KOPT-K1 (cell line): ENCODE data around the gene MOSPD3.

Experiments used
- H3K27ac ChIP-seq: fragments of 200-600 bp; sonication (generic); 2 replicates; pipeline ENCODE4 v1.5.1; 2016; ENCODE audit warnings: antibody characterized with exemption, mild to moderate bottlenecking, low read depth, low read length; ENCODE audit not compliant: poor library complexity, severe bottlenecking
- H3K36me3 ChIP-seq: fragments of 200-600 bp; sonication (generic); 2 replicates; pipeline ENCODE4 v1.5.1; 2017; ENCODE audit warnings: antibody characterized with exemption, mild to moderate bottlenecking, low read length, moderate library complexity; ENCODE audit not compliant: insufficient read depth
- H3K9me3 ChIP-seq: fragments of 200-600 bp; sonication (generic); 2 replicates; pipeline ENCODE4 v1.5.1; 2017; ENCODE audit warnings: antibody characterized with exemption, low read length, mild to moderate bottlenecking; ENCODE audit not compliant: insufficient read depth, poor library complexity, severe bottlenecking

Gene MOSPD3

DNA sequence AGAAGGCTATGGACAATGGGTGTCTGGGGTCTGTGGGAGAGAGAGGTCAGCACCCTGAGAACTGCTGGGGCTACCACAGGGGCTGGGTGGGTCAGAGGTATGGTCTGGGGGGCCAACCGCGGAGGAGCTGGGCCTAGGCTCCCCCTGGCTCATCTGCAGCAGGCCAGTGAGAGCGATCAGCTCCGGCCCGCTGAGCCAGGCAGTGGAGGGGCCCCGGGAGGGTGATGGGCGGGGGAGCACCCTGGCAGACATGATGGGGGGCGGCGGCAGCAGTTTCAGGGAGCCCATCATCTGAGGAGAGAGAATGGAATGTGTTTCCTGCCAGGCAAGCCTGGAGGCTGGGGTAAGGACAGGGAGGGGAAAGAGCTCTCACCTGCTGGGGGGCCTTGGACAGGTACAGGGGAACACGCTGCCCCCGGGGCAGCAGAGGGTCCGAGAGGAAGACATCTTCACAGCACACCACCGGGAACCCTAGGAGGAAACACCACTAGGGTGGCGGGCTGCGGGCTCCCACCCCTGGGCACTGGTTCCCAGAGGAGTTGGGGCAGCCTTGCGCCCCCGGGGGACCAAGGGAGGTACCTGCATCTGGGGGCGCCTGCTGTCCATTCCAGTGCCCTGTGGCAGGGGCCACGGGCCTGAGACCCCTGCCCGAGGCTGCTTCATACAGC is 39.9 kb upstream of the MOSPD3 start:
- H3K9me3 ChIP-seq: no peaks in the 10 kb centered on the region
- H3K27ac ChIP-seq: no peak overlapping the region
- peaks cover 52% of the 10 kb centered on the region for H3K36me3 ChIP-seq

GRCh38 chr7:100572949-100573675 is 39.2 kb upstream of the MOSPD3 start:
- H3K36me3 ChIP-seq: peaks cover 59% of the 10 kb centered on the region
- H3K9me3 ChIP-seq: no peaks in the 10 kb centered on the region
- H3K27ac ChIP-seq: no peak overlapping the region

DNA sequence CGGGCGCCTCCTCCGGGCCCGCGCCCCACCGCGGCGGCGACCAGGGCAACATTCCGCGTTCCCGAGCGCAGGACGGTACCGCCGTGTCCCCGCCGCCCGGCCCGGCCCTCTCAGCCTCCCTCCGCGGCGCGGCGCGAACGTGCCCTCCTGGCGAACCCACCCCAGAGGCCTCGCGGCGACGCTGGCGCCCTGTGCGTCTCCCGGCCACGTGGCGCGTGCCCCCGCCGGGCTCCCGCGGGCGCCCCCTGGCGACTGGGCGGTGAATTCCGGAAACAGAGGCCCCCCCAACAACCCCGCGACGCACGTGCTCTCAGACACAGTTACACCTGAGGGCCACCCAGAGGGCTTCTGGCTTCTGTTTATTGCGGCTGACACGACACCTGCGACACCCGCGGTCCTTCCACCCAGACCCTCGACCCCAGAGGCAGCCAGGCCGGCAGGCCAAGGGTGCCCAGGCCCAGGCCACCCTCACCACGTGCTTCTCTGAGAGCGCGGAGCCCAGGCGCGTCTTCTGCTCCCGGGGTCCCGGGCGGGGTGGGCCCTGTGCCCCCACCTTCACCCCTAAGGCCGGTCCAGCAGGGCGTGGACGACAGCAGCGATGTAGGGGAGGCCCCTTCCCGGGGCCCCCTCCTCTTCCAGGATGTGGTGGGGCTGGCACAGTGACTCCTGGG is 38.5 kb upstream of the MOSPD3 start, which contains the start of gene SAP25:
TSS of gene SAP25 (minus strand) at position 210 of the 671 bp plus-strand sequence. CDS start at position 52, 158 bp downstream.
- Histone ChIP-seq H3K36me3 (peaks cover 66% of the 10 kb centered on the region), H3K27ac (no peak within 1 kb of the TSS), H3K9me3 (no peaks in the 10 kb centered on the region)

DNA sequence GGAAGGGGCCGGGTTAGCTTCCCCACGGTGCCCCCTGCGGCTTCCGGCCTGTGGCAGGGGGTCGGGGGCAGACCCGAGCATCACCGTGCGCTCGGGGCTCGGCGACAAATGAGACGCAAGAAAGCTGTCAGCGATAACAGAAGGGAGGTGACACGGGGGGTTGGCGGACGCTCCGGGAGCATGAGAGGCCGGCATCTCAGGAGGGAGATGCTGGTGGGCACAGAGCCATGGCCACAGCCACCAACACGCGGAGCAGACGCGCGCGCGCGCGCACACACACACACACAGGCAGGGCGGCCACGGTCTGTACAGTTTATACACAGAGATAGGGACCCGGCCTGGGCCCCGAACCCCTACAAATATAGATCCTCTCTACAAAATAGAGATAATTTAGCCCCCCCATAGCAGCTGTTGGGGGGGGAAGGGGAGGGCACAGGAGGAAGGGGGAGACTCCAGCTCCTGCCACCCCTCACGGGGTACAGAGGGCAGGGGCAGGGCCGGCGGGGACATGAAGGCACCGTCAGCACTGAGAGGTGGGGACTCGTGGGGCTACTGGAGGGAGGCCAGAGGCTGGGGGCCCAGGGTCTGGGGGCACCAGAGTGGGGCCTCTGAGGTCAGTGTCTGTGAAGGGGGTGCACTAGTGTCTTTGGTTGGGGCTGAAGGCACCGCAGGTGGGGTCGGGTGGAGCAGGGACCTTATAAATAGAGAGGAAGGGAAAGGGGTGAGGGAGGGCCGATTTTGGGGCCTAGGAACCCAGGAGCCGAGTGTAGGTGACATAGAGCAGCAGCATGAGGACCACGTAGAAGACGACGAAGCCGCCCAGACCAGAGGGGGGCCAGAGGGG is 37.8 kb upstream of the MOSPD3 start:
- H3K36me3 ChIP-seq: peaks cover 74% of the 10 kb centered on the region
- H3K9me3 ChIP-seq: no peaks in the 10 kb centered on the region
- H3K27ac ChIP-seq: no peak overlapping the region

- Histone ChIP-seq H3K9me3 (no peaks in the 10 kb centered on the region), H3K27ac (no peak overlapping the region), H3K36me3 (peaks cover 80% of the 10 kb centered on the region)
These were observed 37.1 kb upstream of the MOSPD3 start for GRCh38 chr7:100575206-100575631.

- peaks cover 87% of the 10 kb centered on the region for H3K36me3 ChIP-seq
- no peaks in the 10 kb centered on the region for H3K9me3 ChIP-seq
- no peak overlapping the region for H3K27ac ChIP-seq
These were observed 36.5 kb upstream of the MOSPD3 start for GRCh38 chr7:100575746-100576383.

DNA sequence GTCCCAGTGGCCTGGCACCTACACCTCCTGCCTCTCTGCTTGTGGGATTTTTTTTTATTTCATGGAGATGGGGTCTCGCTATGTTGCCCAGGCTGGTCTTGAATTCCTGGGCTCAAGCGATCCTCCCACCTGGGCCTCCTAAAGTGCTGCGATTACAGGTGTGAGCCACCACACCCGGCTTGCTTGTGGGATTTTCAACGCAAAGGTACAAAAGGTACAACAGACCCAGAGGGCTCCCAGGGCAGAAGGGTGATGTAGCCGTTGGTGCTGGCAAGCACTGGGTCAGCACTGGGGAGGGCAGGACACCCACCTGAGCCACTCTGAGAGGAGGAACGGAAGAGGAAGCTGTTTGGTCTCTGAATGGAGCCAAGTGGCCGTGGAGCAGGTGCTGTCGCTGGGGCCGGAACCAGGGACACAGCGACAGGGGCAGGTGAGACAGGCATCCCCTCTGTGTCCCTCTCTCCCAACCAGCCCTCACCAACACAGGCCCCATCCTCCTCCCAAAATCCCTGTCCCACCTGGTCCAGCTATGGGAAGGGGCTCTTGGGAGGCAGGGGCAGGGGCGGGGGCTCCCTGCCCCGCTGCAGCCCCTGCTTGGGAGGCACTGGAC is 35.9 kb upstream of the MOSPD3 start:
- no peak overlapping the region for H3K27ac ChIP-seq
- H3K36me3 ChIP-seq: peaks cover 93% of the 10 kb centered on the region
- no peaks in the 10 kb centered on the region for H3K9me3 ChIP-seq

DNA sequence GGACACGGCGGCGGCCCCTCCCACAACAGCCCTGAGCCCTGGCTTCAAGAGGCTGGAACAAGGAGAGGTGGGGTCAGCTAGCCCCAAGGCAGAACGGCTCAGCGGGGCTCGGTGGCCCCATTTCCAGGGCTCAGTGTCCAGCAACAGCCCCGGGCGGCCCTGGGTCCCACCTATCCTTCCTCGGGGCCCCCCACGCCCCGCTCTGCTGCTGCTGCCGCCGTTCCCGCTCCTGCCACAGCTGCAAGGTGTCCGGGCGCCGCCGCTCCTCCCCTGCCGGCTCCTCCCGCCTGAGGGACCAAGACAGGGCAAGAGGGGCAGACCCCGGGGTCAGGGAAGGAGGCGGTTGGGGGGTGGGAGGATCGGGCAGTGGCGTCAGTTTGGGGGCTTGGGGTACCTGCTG is 35.2 kb upstream of the MOSPD3 start:
- H3K36me3 ChIP-seq: peaks cover 93% of the 10 kb centered on the region
- H3K9me3 ChIP-seq: no peaks in the 10 kb centered on the region
- H3K27ac ChIP-seq: no peak overlapping the region

- Histone ChIP-seq H3K27ac (no peak overlapping the region), H3K36me3 (peaks cover 94% of the 10 kb centered on the region), H3K9me3 (no peaks in the 10 kb centered on the region)
These were observed 34.8 kb upstream of the MOSPD3 start for GRCh38 chr7:100577507-100577906.

DNA sequence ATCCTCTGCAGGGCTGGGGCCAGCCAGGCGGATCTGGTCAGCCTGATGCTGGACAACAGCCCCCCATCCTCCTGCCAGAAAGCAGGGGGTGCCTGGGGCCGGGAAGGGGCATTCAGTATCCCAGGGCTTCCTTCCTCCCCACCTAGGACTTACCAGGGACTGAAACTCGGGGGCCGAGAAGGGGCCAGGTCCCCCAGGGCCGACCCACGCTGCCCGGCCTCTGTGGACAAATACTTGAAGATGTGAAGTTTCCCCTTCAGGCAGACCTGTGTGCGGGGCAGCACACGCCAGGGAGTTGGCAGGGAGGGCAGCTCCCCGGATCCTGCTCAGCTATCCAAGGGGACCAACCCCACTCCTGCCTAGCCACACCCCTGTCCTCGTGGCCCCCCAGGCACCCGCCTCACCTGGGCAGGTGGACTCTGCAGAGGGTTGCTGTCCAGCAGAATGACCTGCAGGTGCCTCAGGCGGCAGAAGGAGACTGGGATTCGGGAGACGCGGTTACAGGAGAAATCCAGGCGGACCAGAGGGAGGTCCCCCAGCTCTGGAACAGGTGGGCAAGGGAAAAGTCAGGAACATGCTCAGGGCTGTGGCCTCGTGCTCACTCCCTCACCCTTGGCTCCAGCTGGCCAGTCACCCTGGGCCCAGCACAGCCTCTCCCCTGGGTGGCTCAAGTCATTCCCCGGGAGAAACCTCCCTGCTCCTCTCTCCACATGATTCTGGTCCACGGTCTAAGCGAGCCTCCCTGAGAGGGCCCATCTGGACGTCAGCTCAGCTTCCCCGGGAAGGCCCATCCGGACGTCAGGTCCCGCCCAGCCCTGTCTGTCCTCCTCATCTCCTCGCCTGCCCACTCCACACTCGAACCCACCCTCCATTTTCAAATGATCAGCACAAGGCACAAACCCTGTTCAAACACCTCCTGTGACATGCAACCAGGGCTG is 33.8 kb upstream of the MOSPD3 start:
- H3K36me3 ChIP-seq: peaks cover 90% of the 10 kb centered on the region

GRCh38 chr7:100580466-100581283 is 31.7 kb upstream of the MOSPD3 start:
- peaks cover 73% of the 10 kb centered on the region for H3K36me3 ChIP-seq
- no peak overlapping the region for H3K27ac ChIP-seq

More for the DNA sequence above, 33.8 kb upstream of the MOSPD3 start:
- H3K9me3 ChIP-seq: no peaks in the 10 kb centered on the region
- no peak overlapping the region for H3K27ac ChIP-seq

GRCh38 chr7:100582041-100582579 is 30.2 kb upstream of the MOSPD3 start:
- peak overlapping the region; percentile 95 for H3K27ac ChIP-seq
- H3K9me3 ChIP-seq: no peaks in the 10 kb centered on the region
- H3K36me3 ChIP-seq: peaks cover 59% of the 10 kb centered on the region

More at GRCh38 chr7:100580466-100581283, 31.7 kb upstream of the MOSPD3 start:
- H3K9me3 ChIP-seq: no peaks in the 10 kb centered on the region
